Ovary (tissue), 3 donors: Measurements from ENCODE around the gene TBCK.

ENCODE experiments used
- CTCF ChIP-seq, 3 donors: fragments of 450-650 bp in 2 of 3; fragments of 200-600 bp in 1 of 3; IDR thresholded peaks; one replicate each; pipeline versions ENCODE4 v1.5.1 to v1.8.0; 2016 to 2022; ENCODE audit warnings: antibody characterized with exemption in 3 of 3, mild to moderate bottlenecking in 1 of 3
- EP300 ChIP-seq: sonication (generic); formaldehyde crosslinking; IDR thresholded peaks from one replicate; pipeline ENCODE4 v1.6.1; 2017; ENCODE audit warnings: antibody characterized with exemption
- donor health status: DM: no; HTN: no; CAD: no.

- TF ChIP-seq CTCF (IDR thresholded peaks at IDR 0.05) (no peak), EP300 (no peak)
Observed at GRCh38 chr4:106172861-106173260, 143.1 kb downstream of the TBCK start.
